H1 (cell line): ENCODE measurements around the gene MAP1LC3A. TPM values are rescaled to one million over a fixed set of nuclear protein-coding genes. Genes with fewer than 3 reads are reported as not detected.
A peak's percentile ranks its signal among the peaks of the same experiment; 100 is the strongest.

Experiments
- CTCF ChIA-PET: fragments of 300-600 bp; sonication (Branson Sonifier 250); formaldehyde crosslinking; loops from one replicate; lab custom pipeline; 2021; ENCODE audit not compliant: partially characterized antibody; lab: Charles Lee
- POLR2A ChIA-PET: fragments of 300-600 bp; sonication (Branson Sonifier 250); formaldehyde crosslinking; loops from one replicate; lab custom pipeline; 2021; ENCODE audit warnings: inconsistent platforms; ENCODE audit not compliant: partially characterized antibody; lab: Charles Lee
- DNase-seq, 2 experiments: peaks; one replicate each; pipeline versions ENCODE4 v3.0.0 to v3.0.0-alpha.2; 2010 to 2022; ENCODE audit warnings: low spot score in 2 of 2, low read depth in 1 of 2, mixed read lengths in 1 of 2
- FAIRE-seq: peaks from 2 replicates; lab custom pipeline; 2011; peaks lifted over from hg19 to GRCh38; lab: Jason Lieb, UNC
- H2AFZ ChIP-seq: 2 replicates; pipeline ENCODE4 v1.8.1; 2012; ENCODE audit warnings: low read length, inconsistent platforms
- H2AK5ac ChIP-seq: 2 replicates; pipeline ENCODE4 v1.6.1; 2013; ENCODE audit warnings: low read depth, low read length
- H2BK120ac ChIP-seq: replicated peaks from 2 replicates; pipeline ENCODE3; 2013; ENCODE audit warnings: low read depth, low read length, inconsistent platforms
- H2BK12ac ChIP-seq: 2 replicates; pipeline ENCODE4 v1.6.1; 2013; ENCODE audit warnings: low read depth, low read length
- H2BK15ac ChIP-seq: 2 replicates; pipeline ENCODE4 v1.6.1; 2013; ENCODE audit warnings: low read length
- H2BK20ac ChIP-seq: 2 replicates; pipeline ENCODE4 v1.6.1; 2013; ENCODE audit warnings: low read length
- H2BK5ac ChIP-seq: 2 replicates; pipeline ENCODE4 v1.6.1; 2013; ENCODE audit warnings: low read depth, low read length
- H3K14ac ChIP-seq: 2 replicates; pipeline ENCODE4 v1.6.1; 2013; ENCODE audit warnings: inconsistent platforms; ENCODE audit not compliant: insufficient read length
- H3K18ac ChIP-seq: 2 replicates; pipeline ENCODE4 v1.6.1; 2013; ENCODE audit warnings: low read length; ENCODE audit errors: extremely low read depth
- H3K23ac ChIP-seq: 2 replicates; pipeline ENCODE4 v1.6.1; 2013; ENCODE audit warnings: inconsistent platforms; ENCODE audit not compliant: insufficient read length
- H3K23me2 ChIP-seq: 2 replicates; pipeline ENCODE4 v1.6.1; 2013; ENCODE audit warnings: low read depth, low read length
- H3K27ac ChIP-seq: 2 replicates; pipeline ENCODE4 v1.6.1; 2011; ENCODE audit warnings: low read depth, low read length, inconsistent platforms
- H3K27me3 ChIP-seq, 4 experiments: replicated peaks in 1 of 4; 1 replicate in 1 of 4; 2 replicates in 3 of 4; pipeline versions ENCODE4 v1.6.1 to v1.8.1; 2011 to 2013; ENCODE audit warnings: low read length in 3 of 4, mild to moderate bottlenecking in 3 of 4, inconsistent platforms in 2 of 4, mixed read lengths in 2 of 4, moderate library complexity in 1 of 4; ENCODE audit not compliant: control insufficient read depth in 3 of 4, insufficient read depth in 3 of 4; ENCODE audit errors: extremely low read depth in 1 of 4
- H3K36me3 ChIP-seq, 4 experiments: 2 replicates each; pipeline versions ENCODE4 v1.6.1 to v1.8.1; 2011 to 2013; ENCODE audit warnings: mild to moderate bottlenecking in 4 of 4, low read length in 3 of 4, moderate library complexity in 2 of 4, control low read depth in 1 of 4, inconsistent platforms in 1 of 4; ENCODE audit not compliant: insufficient read depth in 4 of 4, control insufficient read depth in 2 of 4
- H3K4ac ChIP-seq: replicated peaks from 2 replicates; pipeline ENCODE3; 2013; ENCODE audit warnings: low read length, low read depth, mixed read lengths, inconsistent platforms; ENCODE audit not compliant: insufficient read length
- H3K4me1 ChIP-seq, 4 experiments: replicated peaks in 1 of 4; 1 replicate in 1 of 4; 2 replicates in 3 of 4; pipeline versions ENCODE4 v1.6.1 to v1.8.1; 2011 to 2013; ENCODE audit warnings: low read length in 3 of 4, inconsistent platforms in 2 of 4, mixed read lengths in 1 of 4; ENCODE audit not compliant: insufficient read depth in 4 of 4, control insufficient read depth in 3 of 4
- H3K4me2 ChIP-seq, 2 experiments: 2 replicates each; pipeline versions ENCODE4 v1.6.1 to v1.8.1; 2011 to 2013; ENCODE audit warnings: low read depth in 2 of 2, low read length in 2 of 2, control low read depth in 1 of 2, inconsistent platforms in 1 of 2, mild to moderate bottlenecking in 1 of 2; ENCODE audit not compliant: insufficient read depth in 1 of 2
- H3K4me3 ChIP-seq, 4 experiments: fragments of 200-600, 300-600 bp in 1 of 4; sonication (generic), shearing (Covaris generic), sonication (Bioruptor Twin) in 1 of 4; 2 replicates each; pipeline versions ENCODE4 v1.5.1 to v1.8.1; 2011 to 2016; ENCODE audit warnings: low read length in 4 of 4, low read depth in 3 of 4, control low read depth in 2 of 4, inconsistent platforms in 2 of 4, mild to moderate bottlenecking in 2 of 4, mixed read lengths in 1 of 4, moderate library complexity in 1 of 4; ENCODE audit not compliant: insufficient read depth in 2 of 4; ENCODE audit errors: extremely low read depth in 1 of 4
- H3K56ac ChIP-seq: replicated peaks from 2 replicates; pipeline ENCODE3; 2013; ENCODE audit warnings: low read depth, mild to moderate bottlenecking, mixed read lengths, low read length, inconsistent platforms; ENCODE audit not compliant: insufficient read length
- H3K79me1 ChIP-seq: 2 replicates; pipeline ENCODE4 v1.6.1; 2013; ENCODE audit warnings: low read depth, low read length, control low read depth
- H3K79me2 ChIP-seq, 2 experiments: 2 replicates each; pipeline versions ENCODE4 v1.6.1 to v1.8.1; 2012 to 2013; ENCODE audit warnings: low read length in 2 of 2, mild to moderate bottlenecking in 2 of 2, inconsistent platforms in 1 of 2; ENCODE audit not compliant: insufficient read depth in 2 of 2, control insufficient read depth in 1 of 2
- H3K9ac ChIP-seq, 4 experiments: replicated peaks in 1 of 4; 1 replicate in 1 of 4; 2 replicates in 3 of 4; pipeline versions ENCODE4 v1.6.1 to v1.8.1; 2011 to 2013; ENCODE audit warnings: low read depth in 3 of 4, low read length in 3 of 4, control low read depth in 2 of 4, mild to moderate bottlenecking in 2 of 4, moderate library complexity in 2 of 4, inconsistent platforms in 1 of 4; ENCODE audit errors: extremely low read depth in 1 of 4
- H3K9me3 ChIP-seq, 2 experiments: 2 replicates each; pipeline versions ENCODE4 v1.6.1 to v1.8.1; 2012 to 2013; ENCODE audit warnings: mild to moderate bottlenecking in 2 of 2, moderate library complexity in 2 of 2, control low read depth in 1 of 2, inconsistent platforms in 1 of 2, low read depth in 1 of 2, low read length in 1 of 2, mixed read lengths in 1 of 2; ENCODE audit not compliant: insufficient read depth in 2 of 2
- H4K20me1 ChIP-seq, 2 experiments: replicated peaks in 1 of 2; 2 replicates each; pipeline versions ENCODE3 to v1.8.1; 2011 to 2013; ENCODE audit warnings: inconsistent platforms in 2 of 2, low read length in 2 of 2, mild to moderate bottlenecking in 1 of 2; ENCODE audit not compliant: insufficient read depth in 2 of 2, control insufficient read depth in 1 of 2
- H4K5ac ChIP-seq: 2 replicates; pipeline ENCODE4 v1.6.1; 2013; ENCODE audit warnings: low read length, low read depth, mixed read lengths, inconsistent platforms; ENCODE audit not compliant: insufficient read length
- H4K8ac ChIP-seq: 2 replicates; pipeline ENCODE4 v1.8.0; 2013; ENCODE audit warnings: mild to moderate bottlenecking, moderate library complexity, low read length, inconsistent platforms; ENCODE audit not compliant: insufficient read depth; ENCODE audit errors: extremely low read depth
- H4K91ac ChIP-seq: replicated peaks from 2 replicates; pipeline ENCODE3; 2013; ENCODE audit warnings: low read length, mixed read lengths, inconsistent platforms; ENCODE audit not compliant: insufficient read length
- ASH2L ChIP-seq: fragments of 200-600, 300-600 bp; sonication (generic); IDR thresholded peaks from one replicate; pipeline ENCODE4 v1.7.1; 2017; ENCODE audit warnings: low read length
- ATF3 ChIP-seq: IDR thresholded peaks from 2 replicates; pipeline ENCODE4 v1.6.1; 2011; ENCODE audit warnings: low read depth, mild to moderate bottlenecking, low read length; ENCODE audit not compliant: insufficient read depth
- JUND ChIP-seq: IDR thresholded peaks from 2 replicates; pipeline ENCODE4 v1.6.1; 2011; ENCODE audit warnings: mild to moderate bottlenecking, improper control_type of control experiment, low read length
- RAD21 ChIP-seq, 2 experiments: IDR thresholded peaks in 1 of 2; conservative IDR thresholded peaks in 1 of 2; 2 replicates each; pipeline ENCODE4 v1.6.1; 2011; ENCODE audit warnings: low read depth in 2 of 2, low read length in 2 of 2, improper control_type of control experiment in 1 of 2, inconsistent platforms in 1 of 2, mild to moderate bottlenecking in 1 of 2, moderate library complexity in 1 of 2
- SIN3A ChIP-seq, 2 experiments: IDR thresholded peaks in 1 of 2; conservative IDR thresholded peaks in 1 of 2; 2 replicates each; pipeline ENCODE4 v1.6.1; 2011 to 2012; ENCODE audit warnings: low read length in 2 of 2, improper control_type of control experiment in 1 of 2, low read depth in 1 of 2, mild to moderate bottlenecking in 1 of 2
- WGBS, 2 experiments: shearing (Covaris generic) in 1 of 2; methylation state at CpG; one replicate each; pipeline versions ENCODE4 v1.1.6 to v1.1.7; 2013 to 2015; ENCODE audit warnings: low lambda C conversion rate in 2 of 2, mixed read lengths in 2 of 2, inconsistent platforms in 1 of 2, low coverage in 1 of 2, missing lambda C conversion rate in 1 of 2; ENCODE audit not compliant: insufficient replicate concordance in 2 of 2, insufficient coverage in 1 of 2, insufficient read length in 1 of 2; ENCODE audit errors: extremely low coverage in 1 of 2, missing lambda C conversion rate in 1 of 2; 5-methylcytosine and 5-hydroxymethylcytosine counted together
- polyA plus RNA-seq, 7 experiments: library from polyadenylated mRNA; depleted of rRNA in 3 of 7; stranded (reverse) in 5 of 7; unstranded in 2 of 7; fragments of >200 nt in 5 of 7; fragments of 200-250 nt in 2 of 7; gene quantifications; 1 replicate in 5 of 7; 2 replicates in 1 of 7; 4 replicates in 1 of 7; pipeline versions ENCODE4 v1.2.1 to v1.2.3, GENCODE V29; 2011 to 2013; ENCODE audit warnings: missing spikeins in 2 of 7, mixed read lengths in 2 of 7
- total RNA-seq: library from RNA; stranded (reverse); fragmentation: NEBNext Ultra II Directional; extraction: Animal tissue kit (Norgen Biotek cat#: 25700); gene quantifications from 2 replicates; pipeline ENCODE4 v1.2.1, GENCODE V29; 2021

MAP1LC3A gene
- total and polyA plus RNA-seq, 2 of the 8 experiments (the other 6 are each of a cell fraction or from before 2014, with no cell fraction given), result 5.0 to 6.1 TPM

DNA sequence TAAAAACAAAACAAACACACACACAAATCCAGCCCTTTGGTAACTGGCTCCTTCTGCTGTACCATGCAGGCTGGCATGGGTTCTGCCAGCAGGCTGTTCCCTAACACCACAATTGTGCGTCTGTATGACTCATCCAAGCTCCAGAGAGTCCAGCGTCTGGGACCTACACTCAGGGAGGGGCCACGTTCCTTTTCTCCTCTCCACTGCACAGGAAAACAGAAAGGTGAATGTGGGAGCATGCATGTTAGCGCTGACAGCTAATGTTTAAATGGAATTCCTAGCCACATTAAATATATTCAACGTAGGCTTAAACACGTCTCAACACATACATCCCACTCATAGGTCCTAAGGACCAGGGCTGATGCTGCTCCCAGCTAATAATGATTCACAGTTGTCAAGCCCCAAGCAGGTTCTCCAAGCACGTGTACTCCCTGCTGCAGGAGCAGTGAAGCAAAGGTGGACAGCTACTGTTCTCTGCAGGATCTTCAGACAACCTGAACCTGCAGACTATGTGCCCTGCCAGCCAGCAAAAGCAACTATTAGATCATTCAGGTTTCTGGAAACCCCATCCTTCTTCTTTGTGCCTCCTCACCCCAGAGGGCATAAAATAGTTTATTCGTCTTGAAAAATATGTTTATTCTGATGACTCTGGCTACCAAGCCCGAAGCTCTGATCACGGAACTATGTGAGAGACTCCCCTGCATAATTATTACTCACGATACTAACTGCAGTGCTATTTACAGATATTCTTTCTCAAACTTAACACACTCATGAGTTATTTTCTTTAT lies 20.9 kb downstream of the MAP1LC3A start:
- ChIA-PET CTCF (interaction anchor here (1.1 to 1.6 kb wide), 4 partner anchors 13 to 94 kb away, joined by 3 to 5 read pairs (median 3); no protein-coding TSS in a partner anchor), POLR2A (no interaction called here)
- no peak overlapping the region for H3K56ac ChIP-seq
- H3K18ac ChIP-seq, result no peak overlapping the region
- no peak overlapping the region for H2AFZ ChIP-seq
- no peak overlapping the region for H3K4me3 ChIP-seq
- H3K79me1 ChIP-seq, result no peaks in the 10 kb centered on the region
- H4K5ac ChIP-seq, result no peak overlapping the region
- no peaks in the 10 kb centered on the region for H3K23me2 ChIP-seq
- whole genome bisulfite sequencing, 2 experiments, result 95% methylated on average over 11 of the region's 11 CpGs; no CpG with 5 or more reads in 1 of the 2 experiments
- TF ChIP-seq SIN3A (conservative IDR thresholded peaks at IDR 0.05 in 1 of 2, IDR thresholded peaks at IDR 0.05 in 1 of 2; ENCODE audit: low read depth in 1 of 2, low read length in 2 of 2) (no peak), JUND (peak; percentile 51; the same call in 1 of the 2 replicates), ATF3 (no peak), RAD21 (IDR thresholded peaks at IDR 0.05 in 1 of 2, conservative IDR thresholded peaks at IDR 0.05 in 1 of 2; ENCODE audit: low read depth in 2 of 2, low read length in 2 of 2) (peak in 1 of 2 experiments; percentile 2; a peak in 1 of 4 replicates), ASH2L (no peak)
- no peak overlapping the region for H2BK20ac ChIP-seq
- H2BK120ac ChIP-seq, result no peak overlapping the region
- H2BK5ac ChIP-seq, result no peak overlapping the region
- no peak overlapping the region for H2BK15ac ChIP-seq
- peaks cover 2% of the 10 kb centered on the region in 2 experiments for H4K20me1 ChIP-seq
- 0 out of 8 replicates have a peak, but pooled peaks cover 0 to 3% (median 0%) of the 10 kb centered on the region in 4 experiments for H3K36me3 ChIP-seq
- DNase-seq, result no peak
- no peaks in the 10 kb centered on the region; a peak in 1 of 7 replicates for H3K4me1 ChIP-seq
- H3K4me2 ChIP-seq, result no peak overlapping the region
- no peak overlapping the region for H3K9ac ChIP-seq
- H4K91ac ChIP-seq, result no peak overlapping the region
- H3K27me3 ChIP-seq, result no peaks in the 10 kb centered on the region
- no peak overlapping the region for H3K27ac ChIP-seq
- no peak overlapping the region for H4K8ac ChIP-seq
- H2AK5ac ChIP-seq, result no peak overlapping the region
- no peak overlapping the region for H3K14ac ChIP-seq
- H3K9me3 ChIP-seq, result no peaks in the 10 kb centered on the region
- no peaks in the 10 kb centered on the region for H3K79me2 ChIP-seq
- no peak overlapping the region for H3K23ac ChIP-seq
- no peak overlapping the region for H3K4ac ChIP-seq
- H2BK12ac ChIP-seq, result no peak overlapping the region
- no peak for FAIRE-seq
